Stomach (tissue), 9 donors: ENCODE measurements around the gene ACOT8. TPM values are rescaled to one million over a fixed set of nuclear protein-coding genes. Genes with fewer than 3 reads are reported as not detected.

Experiments
- DNase-seq, 2 donors: peaks; one replicate each; pipeline versions ENCODE4 v3.0.0 to v3.0.0-alpha.2; 2013 to 2019
- H3K27ac ChIP-seq, 5 donors: fragments of 200-600 bp in 4 of 5; sonication (generic) in 4 of 5; one replicate each; pipeline ENCODE4 v1.5.1; 2013 to 2019; ENCODE audit warnings: mild to moderate bottlenecking in 1 of 5, moderate library complexity in 1 of 5
- H3K27me3 ChIP-seq, 3 donors: fragments of 200-600 bp; sonication (generic); one replicate each; pipeline ENCODE4 v1.5.1; 2017 to 2019; ENCODE audit warnings: mixed run types in 1 of 3
- H3K36me3 ChIP-seq, 4 donors: fragments of 200-600 bp; sonication (generic); 1 replicate in 3 of 4; 2 replicates in 1 of 4; pipeline ENCODE4 v1.5.1; 2016 to 2019
- H3K4me1 ChIP-seq, 4 donors: fragments of 200-600 bp; sonication (generic); one replicate each; pipeline ENCODE4 v1.5.1; 2016 to 2019
- H3K4me3 ChIP-seq, 4 donors: fragments of 200-600 bp; sonication (generic) in 3 of 4; one replicate each; pipeline ENCODE4 v1.5.1; 2016 to 2019; ENCODE audit warnings: mild to moderate bottlenecking in 1 of 4
- H3K9me3 ChIP-seq, 4 donors: fragments of 200-600 bp; sonication (generic); one replicate each; pipeline ENCODE4 v1.5.1; 2016 to 2019
- CTCF ChIP-seq, 7 experiments: fragments of 450-650 bp in 4 of 7; fragments of 200-600 bp in 3 of 7; sonication (generic) in 3 of 7; IDR thresholded peaks; one replicate each; pipeline ENCODE4 v1.5.1; 2016 to 2019; ENCODE audit warnings: antibody characterized with exemption in 7 of 7, control low read depth in 2 of 7, mild to moderate bottlenecking in 1 of 7
- EP300 ChIP-seq: sonication (generic); formaldehyde crosslinking; IDR thresholded peaks from one replicate; pipeline ENCODE4 v1.6.1; 2017; ENCODE audit warnings: antibody characterized with exemption
- POLR2A ChIP-seq, 4 donors: fragments of 450-650 bp; IDR thresholded peaks; one replicate each; pipeline ENCODE4 v1.6.1; 2016; ENCODE audit warnings: antibody characterized with exemption in 4 of 4, control low read depth in 2 of 4, mild to moderate bottlenecking in 1 of 4, moderate library complexity in 1 of 4
- POLR2AphosphoS5 ChIP-seq, 3 donors: sonication (generic); formaldehyde crosslinking; IDR thresholded peaks; one replicate each; pipeline ENCODE4 v1.6.1; 2016; ENCODE audit warnings: antibody characterized with exemption in 3 of 3
- WGBS, 5 donors: extraction: QIAGEN DNeasy Blood & Tissue Kit in 3 of 5; methylation state at CpG; one replicate each; pipeline versions ENCODE4 v1.1.5 to v1.1.7; 2013 to 2018; 5-methylcytosine and 5-hydroxymethylcytosine counted together
- intact Hi-C: fragments of 100-400 bp; cut with DNase I; formaldehyde crosslinking; loops from one replicate; pipeline ENCODE4 v1.15.1; 2023; ENCODE audit warnings: low total_unique reads
- polyA plus RNA-seq, 3 donors: library from polyadenylated mRNA; stranded (reverse); fragments of 200-250 nt; gene quantifications; one replicate each; pipeline ENCODE4 v1.2.3, GENCODE V29; 2013
- total RNA-seq, 5 donors: library from RNA; depleted of rRNA; stranded (reverse); fragments of >200 nt; gene quantifications; one replicate each; pipeline versions ENCODE4 v1.1.0 to v1.2.3, GENCODE V29; 2014 to 2016
- donor health status: healthy with polysubstance abuse.
- donor health status: Bipolar disorder and iron deficiency.
- donor health status: healthy.

The ACOT8 gene
- total and polyA plus RNA-seq, 8 donors: 26.6 to 216 (median 79.6) TPM

- intact Hi-C loops: no loop called here
- DNase-seq: no peak
- H3K4me1 ChIP-seq: peaks cover 2 to 16% (median 11%) of the 10 kb centered on the region in 4 donors
Observed at GRCh38 chr20:45897289-45897688, 40.1 kb upstream of the ACOT8 start.

GRCh38 chr20:45896641-45897161 lies 39.5 kb upstream of the ACOT8 start:
- no peak for DNase-seq
- Histone ChIP-seq H3K9me3 (no peaks in the 10 kb centered on the region), H3K27me3 (no peaks in the 10 kb centered on the region), H3K36me3 (peaks cover 38 to 93% (median 90%) of the 10 kb centered on the region in 4 donors), H3K4me1 (peaks cover 8 to 22% (median 17%) of the 10 kb centered on the region in 4 donors), H3K4me3 (no peak overlapping the region), H3K27ac (no peak overlapping the region)
- intact Hi-C loops: no loop called here
- 93 to 97% (median 95%) methylated on average over 13 to 14 of the region's 14 CpGs for WGBS, 5 donors
- TF ChIP-seq CTCF (IDR thresholded peaks at IDR 0.05) (no peak), EP300 (no peak), POLR2AphosphoS5 (IDR thresholded peaks at IDR 0.05) (no peak), POLR2A (IDR thresholded peaks at IDR 0.05) (no peak)

More at GRCh38 chr20:45897289-45897688, 40.1 kb upstream of the ACOT8 start:
- H3K9me3 ChIP-seq: no peaks in the 10 kb centered on the region
- TF ChIP-seq POLR2A (IDR thresholded peaks at IDR 0.05) (no peak), POLR2AphosphoS5 (IDR thresholded peaks at IDR 0.05) (no peak), EP300 (no peak), CTCF (IDR thresholded peaks at IDR 0.05) (no peak)
- peaks cover 41 to 98% (median 95%) of the 10 kb centered on the region in 4 donors for H3K36me3 ChIP-seq
- H3K4me3 ChIP-seq: no peak overlapping the region
- no peaks in the 10 kb centered on the region for H3K27me3 ChIP-seq
- 83 to 91% (median 87%) methylated on average over 2 of the region's 2 CpGs for WGBS, 5 donors
- no peak overlapping the region for H3K27ac ChIP-seq

- intact Hi-C loops: no loop called here
Observed at GRCh38 chr20:45894797-45895196, 37.6 kb upstream of the ACOT8 start.

GRCh38 chr20:45893831-45894230 lies 36.6 kb upstream of the ACOT8 start:
- Histone ChIP-seq H3K27ac (no peak overlapping the region), H3K27me3 (no peaks in the 10 kb centered on the region), H3K4me3 (no peak overlapping the region), H3K9me3 (no peaks in the 10 kb centered on the region), H3K36me3 (peaks cover 38 to 66% (median 64%) of the 10 kb centered on the region in 4 donors), H3K4me1 (peaks cover 15 to 42% (median 39%) of the 10 kb centered on the region in 4 donors)
- TF ChIP-seq CTCF (IDR thresholded peaks at IDR 0.05) (no peak), EP300 (no peak), POLR2A (IDR thresholded peaks at IDR 0.05) (no peak), POLR2AphosphoS5 (IDR thresholded peaks at IDR 0.05) (no peak)
- WGBS, 5 donors: 91 to 93% (median 93%) methylated on average over 4 of the region's 4 CpGs
- intact Hi-C loops: no loop called here
- no peak for DNase-seq

More at GRCh38 chr20:45894797-45895196, 37.6 kb upstream of the ACOT8 start:
- Histone ChIP-seq H3K4me1 (peaks cover 13 to 33% (median 32%) of the 10 kb centered on the region in 4 donors), H3K9me3 (no peaks in the 10 kb centered on the region), H3K27ac (no peak overlapping the region), H3K36me3 (peaks cover 38 to 75% (median 74%) of the 10 kb centered on the region in 4 donors), H3K27me3 (no peaks in the 10 kb centered on the region), H3K4me3 (no peak overlapping the region)
- DNase-seq: no peak
- TF ChIP-seq POLR2A (IDR thresholded peaks at IDR 0.05) (no peak), EP300 (no peak), CTCF (IDR thresholded peaks at IDR 0.05) (no peak), POLR2AphosphoS5 (IDR thresholded peaks at IDR 0.05) (no peak)
- WGBS, 5 donors: 76 to 90% (median 80%) methylated on average over 10 to 12 of the region's 12 CpGs
